Smooth muscle cell (in vitro differentiated cells): ENCODE data around the gene PDGFB. TPM values are rescaled to one million over a fixed set of nuclear protein-coding genes. Genes with fewer than 3 reads are reported as not detected.
A peak's percentile ranks its signal among the peaks of the same experiment; 100 is the strongest.

ENCODE experiments used
- DNase-seq: peaks from one replicate; lab custom pipeline; 2025; ENCODE audit not compliant: unreplicated experiment; lab: John Stamatoyannopoulos, UW
- H2AFZ ChIP-seq: fragments of 200-600 bp; sonication (generic); 2 replicates; pipeline ENCODE4 v1.6.0; 2016; ENCODE audit warnings: antibody characterized with exemption, low read depth, mild to moderate bottlenecking
- H3F3A ChIP-seq: fragments of 200-600 bp; sonication (generic); 2 replicates; pipeline ENCODE4 v1.6.0; 2017; ENCODE audit warnings: antibody characterized with exemption, low read depth
- H3K27ac ChIP-seq: fragments of 200-600 bp; sonication (generic); 2 replicates; pipeline ENCODE4 v1.5.1; 2016; ENCODE audit warnings: low read depth, mild to moderate bottlenecking
- H3K27me3 ChIP-seq: fragments of 200-600 bp; sonication (generic); 2 replicates; pipeline ENCODE4 v1.6.1; 2016; ENCODE audit warnings: low read depth, mild to moderate bottlenecking
- H3K36me3 ChIP-seq: fragments of 200-600 bp; sonication (generic); 2 replicates; pipeline ENCODE4 v1.5.1; 2016; ENCODE audit warnings: low read depth
- H3K4me1 ChIP-seq: fragments of 200-600 bp; sonication (generic); 2 replicates; pipeline ENCODE4 v1.5.1; 2016; ENCODE audit warnings: low read depth
- H3K4me2 ChIP-seq: fragments of 200-600 bp; sonication (generic); 2 replicates; pipeline ENCODE4 v1.6.0; 2016; ENCODE audit warnings: mild to moderate bottlenecking
- H3K4me3 ChIP-seq: fragments of 200-600 bp; sonication (generic); 2 replicates; pipeline ENCODE4 v1.5.1; 2016; ENCODE audit warnings: mild to moderate bottlenecking
- H3K79me2 ChIP-seq: fragments of 200-600 bp; sonication (generic); 2 replicates; pipeline ENCODE4 v1.6.0; 2016; ENCODE audit warnings: low read depth, mild to moderate bottlenecking
- H3K9ac ChIP-seq: fragments of 200-600 bp; sonication (generic); 2 replicates; pipeline ENCODE4 v1.6.0; 2016; ENCODE audit warnings: low read depth
- H3K9me3 ChIP-seq: fragments of 200-600 bp; sonication (generic); replicated peaks from 2 replicates; pipeline ENCODE4 v1.5.1; 2016; ENCODE audit warnings: low read depth
- H4K20me1 ChIP-seq: fragments of 200-600 bp; sonication (generic); 2 replicates; pipeline ENCODE4 v1.6.0; 2016; ENCODE audit warnings: low read depth
- CTCF ChIP-seq: fragments of 200-600 bp; sonication (generic); IDR thresholded peaks from 2 replicates; pipeline ENCODE4 v1.5.1; 2017; ENCODE audit warnings: borderline replicate concordance, mild to moderate bottlenecking, antibody characterized with exemption; ENCODE audit not compliant: insufficient read depth, poor library complexity, severe bottlenecking
- WGBS: methylation state at CpG from one replicate; pipeline ENCODE4 v1.1.7; 2016; ENCODE audit warnings: low lambda C conversion rate; 5-methylcytosine and 5-hydroxymethylcytosine counted together
- polyA plus RNA-seq: library from polyadenylated mRNA; unstranded; fragments of >200 nt; fragmentation: Nextera tagmentation; extraction: Ambion mirVana; gene quantifications from 2 replicates; pipeline ENCODE4 v1.2.1, GENCODE V29; 2016
- total RNA-seq: library from RNA; depleted of rRNA; stranded (reverse); fragments of >200 nt; gene quantifications from 2 replicates; pipeline ENCODE4 v1.2.3, GENCODE V29; 2014

PDGFB gene
- total and polyA plus RNA-seq, 2 experiments from 2014 or later: 0.31 to 2.1 TPM

GRCh38 chr22:39256979-39257378, 12.2 kb upstream of the PDGFB start:
- Histone ChIP-seq H3K4me2 (no peak overlapping the region), H3K79me2 (no peaks in the 10 kb centered on the region), H3K9me3 (no peaks in the 10 kb centered on the region), H3K9ac (no peak overlapping the region), H3K4me1 (peaks cover 6% of the 10 kb centered on the region), H3K27me3 (no peaks in the 10 kb centered on the region), H3K27ac (no peak overlapping the region), H2AFZ (no peak overlapping the region), H3K4me3 (no peak overlapping the region), H3F3A (peaks cover 4% of the 10 kb centered on the region), H3K36me3 (no peaks in the 10 kb centered on the region), H4K20me1 (no peaks in the 10 kb centered on the region)
- no peak for DNase-seq
- no peak for TF ChIP-seq CTCF
- WGBS: no CpG with 5 or more reads among the region's 2 CpGs

- no peaks in the 10 kb centered on the region for H3K9me3 ChIP-seq
- no peak overlapping the region for H3K9ac ChIP-seq
- WGBS: 96% methylated on average over 9 of the region's 11 CpGs
- H3K4me2 ChIP-seq: no peak overlapping the region
- H4K20me1 ChIP-seq: no peaks in the 10 kb centered on the region
- H3F3A ChIP-seq: peaks cover 4% of the 10 kb centered on the region
- no peak overlapping the region for H3K27ac ChIP-seq
- no peak for DNase-seq
- H3K27me3 ChIP-seq: no peaks in the 10 kb centered on the region
- H3K4me1 ChIP-seq: peaks cover 6% of the 10 kb centered on the region
- no peak overlapping the region for H3K4me3 ChIP-seq
- H2AFZ ChIP-seq: no peak overlapping the region
- no peak for TF ChIP-seq CTCF
- no peaks in the 10 kb centered on the region for H3K79me2 ChIP-seq
- no peaks in the 10 kb centered on the region for H3K36me3 ChIP-seq
Measured at GRCh38 chr22:39256186-39256552, 11.4 kb upstream of the PDGFB start.

GRCh38 chr22:39255449-39256185, 10.8 kb upstream of the PDGFB start:
- Histone ChIP-seq H3K27me3 (no peaks in the 10 kb centered on the region), H3K79me2 (no peaks in the 10 kb centered on the region), H3K36me3 (no peaks in the 10 kb centered on the region), H3K9ac (peak overlapping the region; percentile 84), H3F3A (peaks cover 4% of the 10 kb centered on the region), H3K4me2 (no peak overlapping the region), H3K4me1 (peaks cover 6% of the 10 kb centered on the region), H3K9me3 (no peaks in the 10 kb centered on the region), H2AFZ (peak overlapping the region; percentile 85), H4K20me1 (no peaks in the 10 kb centered on the region), H3K4me3 (no peak overlapping the region), H3K27ac (peak overlapping the region; percentile 76)
- WGBS: 83% methylated on average over 16 of the region's 16 CpGs
- no peak for TF ChIP-seq CTCF
- no peak for DNase-seq

GRCh38 chr22:39254789-39255298, 10.1 kb upstream of the PDGFB start:
- Histone ChIP-seq H3K79me2 (no peaks in the 10 kb centered on the region), H3K4me1 (peaks cover 6% of the 10 kb centered on the region), H3F3A (peaks cover 4% of the 10 kb centered on the region), H3K27ac (peak overlapping the region; percentile 76), H3K4me2 (peak overlapping the region; percentile 24), H3K9me3 (no peaks in the 10 kb centered on the region), H3K36me3 (no peaks in the 10 kb centered on the region), H2AFZ (peak overlapping the region; percentile 85), H3K9ac (peak overlapping the region; percentile 84), H4K20me1 (no peaks in the 10 kb centered on the region), H3K27me3 (no peaks in the 10 kb centered on the region), H3K4me3 (no peak overlapping the region)
- DNase-seq: no peak
- TF ChIP-seq CTCF: no peak
- 64% methylated on average over 15 of the region's 15 CpGs for WGBS
